ENCODE measurements around the gene PTH2.

PTH2 gene

DNA sequence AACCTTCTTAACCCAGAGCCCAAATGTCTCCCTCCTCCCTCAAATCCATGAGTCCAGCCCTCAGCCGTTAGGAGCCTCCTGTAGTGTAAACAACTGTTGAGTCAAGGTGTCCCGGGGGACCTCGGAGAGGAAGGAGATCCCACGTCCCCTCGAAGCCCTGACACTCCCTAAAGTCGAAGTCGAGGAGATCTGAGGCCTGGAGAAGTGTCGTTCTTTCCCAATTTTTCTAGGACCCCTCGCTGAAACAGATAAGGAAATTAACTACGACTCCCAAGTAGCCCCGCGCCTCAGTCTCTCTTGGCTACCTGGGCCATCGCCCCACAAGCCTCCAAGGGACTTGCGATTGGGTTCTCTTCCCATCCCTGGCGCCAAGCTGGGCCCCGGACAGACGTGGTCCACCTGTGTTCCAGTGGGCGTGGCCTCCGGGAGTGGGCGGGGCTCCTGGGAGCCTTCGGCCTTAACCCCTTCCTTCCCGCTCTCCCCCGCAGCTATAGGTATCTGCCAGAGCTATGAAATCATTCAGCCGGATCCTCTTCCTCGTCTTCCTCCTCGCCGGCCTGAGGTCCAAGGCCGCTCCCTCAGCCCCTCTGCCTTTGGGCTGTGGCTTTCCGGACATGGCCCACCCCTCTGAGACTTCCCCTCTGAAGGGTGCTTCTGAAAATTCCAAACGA is 2.8 kb upstream of the PTH2 start:
- in situ Hi-C loops (cut with MboI; ENCODE audit: low pct_unique_long_range_greater_than_20kb, low sequenced_read_pairs, unreplicated experiment): no loop called here
- peak; percentile 37 for DNase-seq (ENCODE audit: low spot score)

DNA sequence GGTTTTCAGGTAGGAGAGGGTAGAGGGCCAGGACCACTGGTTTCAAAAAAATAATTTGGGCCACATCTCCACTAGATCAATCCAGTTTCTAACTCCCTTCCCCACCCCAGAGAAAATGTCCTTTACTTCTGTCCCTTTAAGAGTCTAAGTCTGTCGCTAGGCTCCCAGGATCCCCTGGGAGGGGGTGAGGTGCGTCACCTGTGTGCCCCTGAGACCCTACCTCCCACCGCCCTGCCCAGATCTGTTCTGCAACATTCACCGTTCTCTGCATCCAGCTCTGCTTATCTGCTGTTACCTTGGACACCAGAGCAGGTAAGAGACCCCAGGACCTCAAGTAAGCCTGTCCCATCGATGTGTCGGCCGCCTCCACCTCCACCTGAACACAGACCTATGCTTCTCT is 1.9 kb upstream of the PTH2 start, which contains the start of gene GFY:
TSS of gene GFY (plus strand) at position 211 of the 400 bp plus-strand sequence. CDS start 1,043 bp downstream, outside the sequence.
- in situ Hi-C loops (cut with MboI; ENCODE audit: low pct_unique_long_range_greater_than_20kb, low sequenced_read_pairs, unreplicated experiment): no loop called here
- TF ChIP-seq, protein P1, sequence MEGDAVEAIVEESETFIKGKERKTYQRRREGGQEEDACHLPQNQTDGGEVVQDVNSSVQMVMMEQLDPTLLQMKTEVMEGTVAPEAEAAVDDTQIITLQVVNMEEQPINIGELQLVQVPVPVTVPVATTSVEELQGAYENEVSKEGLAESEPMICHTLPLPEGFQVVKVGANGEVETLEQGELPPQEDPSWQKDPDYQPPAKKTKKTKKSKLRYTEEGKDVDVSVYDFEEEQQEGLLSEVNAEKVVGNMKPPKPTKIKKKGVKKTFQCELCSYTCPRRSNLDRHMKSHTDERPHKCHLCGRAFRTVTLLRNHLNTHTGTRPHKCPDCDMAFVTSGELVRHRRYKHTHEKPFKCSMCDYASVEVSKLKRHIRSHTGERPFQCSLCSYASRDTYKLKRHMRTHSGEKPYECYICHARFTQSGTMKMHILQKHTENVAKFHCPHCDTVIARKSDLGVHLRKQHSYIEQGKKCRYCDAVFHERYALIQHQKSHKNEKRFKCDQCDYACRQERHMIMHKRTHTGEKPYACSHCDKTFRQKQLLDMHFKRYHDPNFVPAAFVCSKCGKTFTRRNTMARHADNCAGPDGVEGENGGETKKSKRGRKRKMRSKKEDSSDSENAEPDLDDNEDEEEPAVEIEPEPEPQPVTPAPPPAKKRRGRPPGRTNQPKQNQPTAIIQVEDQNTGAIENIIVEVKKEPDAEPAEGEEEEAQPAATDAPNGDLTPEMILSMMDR (IDR thresholded peaks at IDR 0.05; ENCODE audit: extremely low read depth, insufficient read depth, missing control alignments): no peak
- DNase-seq (ENCODE audit: low spot score): no peak

More for the DNA sequence above, 2.8 kb upstream of the PTH2 start:
- TF ChIP-seq, protein P1 (IDR thresholded peaks at IDR 0.05; ENCODE audit: extremely low read depth, insufficient read depth, missing control alignments): no peak

DNA sequence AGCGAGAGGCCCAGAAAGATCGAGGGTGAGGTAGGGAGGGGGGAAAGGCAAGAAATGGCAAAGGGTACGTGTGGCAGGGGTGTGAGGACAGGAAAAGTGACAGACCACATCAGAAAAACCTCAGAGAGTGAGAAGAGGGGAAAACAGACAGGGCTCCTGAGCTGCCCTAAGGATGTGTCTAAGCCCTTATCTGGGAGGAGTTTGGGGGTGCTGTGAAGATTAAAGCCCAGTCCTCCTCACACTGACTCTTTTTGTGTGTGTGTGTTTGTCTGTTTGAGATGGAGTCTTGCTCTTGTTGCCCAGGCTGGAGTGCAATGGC is 703 bp upstream of the PTH2 start:
- DNase-seq (ENCODE audit: low spot score): no peak
- in situ Hi-C loops (cut with MboI; ENCODE audit: low pct_unique_long_range_greater_than_20kb, low sequenced_read_pairs, unreplicated experiment): no loop called here
- TF ChIP-seq, protein P1 (IDR thresholded peaks at IDR 0.05; ENCODE audit: extremely low read depth, insufficient read depth, missing control alignments): no peak

DNA sequence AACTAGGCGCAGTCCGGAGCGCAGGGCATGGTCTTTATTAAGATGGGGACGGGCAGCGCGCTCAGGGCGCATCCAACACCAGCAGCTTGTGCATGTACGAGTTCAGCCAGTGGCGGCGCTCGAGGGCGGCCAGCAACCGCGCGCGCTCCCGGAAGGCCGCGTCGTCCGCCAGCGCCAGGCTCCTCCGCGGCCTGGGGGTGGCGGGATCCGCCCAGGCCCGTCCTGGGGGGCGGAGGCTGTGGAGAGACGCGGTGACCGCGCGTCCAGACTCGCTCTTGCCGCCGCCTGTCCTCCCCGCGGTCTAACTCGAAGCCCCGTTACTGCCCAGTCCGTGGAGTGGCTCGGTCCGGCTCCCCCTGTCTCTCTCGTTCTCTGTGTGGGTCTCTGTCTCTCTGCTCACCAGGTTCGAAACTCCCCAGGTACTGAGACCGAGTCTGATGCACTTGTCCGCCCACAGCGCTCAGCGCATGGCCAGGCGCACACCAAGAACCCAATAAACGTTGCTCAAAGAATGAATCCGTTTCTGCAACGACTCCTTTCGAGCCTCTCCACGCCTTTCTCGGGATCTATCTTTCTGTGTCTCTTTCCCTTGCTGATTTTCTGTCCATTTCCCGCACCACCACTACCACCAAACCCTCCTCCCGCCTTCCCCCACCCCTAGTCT is 702 bp downstream of the PTH2 start:
- peak; percentile 68 for DNase-seq (ENCODE audit: low spot score)
- in situ Hi-C loops (cut with MboI; ENCODE audit: low pct_unique_long_range_greater_than_20kb, low sequenced_read_pairs, unreplicated experiment): no loop called here

DNA sequence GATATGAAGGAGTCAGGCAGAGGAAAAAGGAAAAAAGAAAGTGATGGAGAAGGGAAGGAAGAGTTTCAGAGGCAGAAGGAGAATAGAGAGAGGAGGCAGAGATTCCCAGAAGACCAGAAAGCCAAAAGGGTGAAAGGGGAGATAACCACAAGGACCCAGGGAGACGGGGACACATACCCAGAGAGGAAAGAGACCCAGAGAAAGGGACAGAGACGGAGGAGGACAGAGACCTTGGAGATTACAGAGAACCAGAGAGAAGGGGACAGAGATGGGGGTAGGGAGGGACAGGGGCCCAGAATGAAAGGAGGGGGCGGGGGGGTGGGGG is 1.4 kb downstream of the PTH2 start:
- in situ Hi-C loops (cut with MboI; ENCODE audit: low pct_unique_long_range_greater_than_20kb, low sequenced_read_pairs, unreplicated experiment): no loop called here
- TF ChIP-seq, protein P1 (IDR thresholded peaks at IDR 0.05; ENCODE audit: extremely low read depth, insufficient read depth, missing control alignments): no peak
- no peak for DNase-seq (ENCODE audit: low spot score)

More for the DNA sequence above, 702 bp downstream of the PTH2 start:
- TF ChIP-seq, protein P1 (IDR thresholded peaks at IDR 0.05; ENCODE audit: extremely low read depth, insufficient read depth, missing control alignments): peak; percentile 55

DNA sequence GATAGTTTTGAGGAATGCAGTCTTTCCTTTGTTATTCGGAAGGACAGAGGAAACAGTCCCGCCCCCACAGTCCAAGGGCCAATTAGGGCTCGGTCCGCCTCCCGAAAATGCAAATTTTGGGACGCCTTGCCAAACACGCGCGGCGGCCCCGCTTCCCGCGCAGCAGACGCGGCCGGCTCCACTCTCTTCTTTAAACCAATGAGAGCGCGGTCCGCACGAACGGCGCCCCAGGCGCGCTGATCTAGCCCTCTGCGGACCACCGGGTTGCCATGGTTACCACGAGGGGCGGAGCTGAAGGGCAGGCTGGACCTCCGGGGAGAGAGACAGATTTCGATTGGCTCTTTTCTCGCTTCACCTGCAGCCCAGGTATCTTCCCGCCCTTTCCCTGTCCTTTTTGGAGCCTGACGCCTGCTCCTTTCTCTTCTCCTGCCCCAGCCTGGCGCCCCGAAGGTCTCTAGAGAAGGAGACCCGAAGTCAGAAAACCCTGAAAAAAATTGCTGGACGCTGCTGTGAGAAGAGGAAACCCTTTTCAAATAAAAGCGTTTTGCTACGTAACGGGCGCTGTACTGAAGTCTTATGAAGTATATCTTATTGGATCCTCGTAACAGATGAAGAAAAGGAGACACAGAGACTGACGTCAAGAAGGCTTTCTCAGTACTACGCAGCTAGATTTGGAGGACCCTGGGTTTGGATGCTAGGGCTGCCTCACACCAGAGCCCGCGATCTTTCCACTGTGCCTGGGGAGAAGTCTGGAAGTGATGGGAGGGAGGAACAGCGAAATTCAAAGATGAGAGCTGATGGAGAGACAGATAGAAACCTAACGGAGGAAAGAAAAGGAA is 2.0 kb downstream of the PTH2 start:
- TF ChIP-seq, protein P1 (IDR thresholded peaks at IDR 0.05; ENCODE audit: extremely low read depth, insufficient read depth, missing control alignments): no peak
- peak; percentile 76 for DNase-seq (ENCODE audit: low spot score)
- in situ Hi-C loops (cut with MboI; ENCODE audit: low pct_unique_long_range_greater_than_20kb, low sequenced_read_pairs, unreplicated experiment): no loop called here

Measured in GM13977 (cell line).